ENCODE results near the gene DNAI1. TPM values are rescaled to one million over a fixed set of nuclear protein-coding genes. Genes with fewer than 3 reads are reported as not detected.

The DNAI1 gene
- total and polyA plus RNA-seq, 10 of the 15 experiments (the other 5 are each of a cell fraction or from before 2014, with no cell fraction given), result not detected

DNA sequence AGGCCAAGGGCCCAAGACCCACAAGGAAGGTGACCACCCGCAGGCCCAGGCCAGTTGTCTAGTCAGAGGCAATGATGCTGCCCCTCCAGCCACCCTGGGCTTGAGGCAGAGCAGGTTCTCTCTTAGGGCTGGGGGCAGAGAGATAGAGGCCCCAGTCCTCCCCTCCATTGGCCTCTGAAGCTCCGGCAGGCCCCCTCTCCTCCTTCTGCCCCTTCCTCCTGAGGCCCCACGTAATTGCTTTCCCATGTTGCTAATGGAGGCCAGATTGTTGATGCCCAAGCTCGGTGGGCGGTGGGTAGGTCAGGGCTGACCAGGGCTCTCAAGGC, 90.8 kb downstream of the DNAI1 start (continued):
- TF ChIP-seq, protein P1, sequence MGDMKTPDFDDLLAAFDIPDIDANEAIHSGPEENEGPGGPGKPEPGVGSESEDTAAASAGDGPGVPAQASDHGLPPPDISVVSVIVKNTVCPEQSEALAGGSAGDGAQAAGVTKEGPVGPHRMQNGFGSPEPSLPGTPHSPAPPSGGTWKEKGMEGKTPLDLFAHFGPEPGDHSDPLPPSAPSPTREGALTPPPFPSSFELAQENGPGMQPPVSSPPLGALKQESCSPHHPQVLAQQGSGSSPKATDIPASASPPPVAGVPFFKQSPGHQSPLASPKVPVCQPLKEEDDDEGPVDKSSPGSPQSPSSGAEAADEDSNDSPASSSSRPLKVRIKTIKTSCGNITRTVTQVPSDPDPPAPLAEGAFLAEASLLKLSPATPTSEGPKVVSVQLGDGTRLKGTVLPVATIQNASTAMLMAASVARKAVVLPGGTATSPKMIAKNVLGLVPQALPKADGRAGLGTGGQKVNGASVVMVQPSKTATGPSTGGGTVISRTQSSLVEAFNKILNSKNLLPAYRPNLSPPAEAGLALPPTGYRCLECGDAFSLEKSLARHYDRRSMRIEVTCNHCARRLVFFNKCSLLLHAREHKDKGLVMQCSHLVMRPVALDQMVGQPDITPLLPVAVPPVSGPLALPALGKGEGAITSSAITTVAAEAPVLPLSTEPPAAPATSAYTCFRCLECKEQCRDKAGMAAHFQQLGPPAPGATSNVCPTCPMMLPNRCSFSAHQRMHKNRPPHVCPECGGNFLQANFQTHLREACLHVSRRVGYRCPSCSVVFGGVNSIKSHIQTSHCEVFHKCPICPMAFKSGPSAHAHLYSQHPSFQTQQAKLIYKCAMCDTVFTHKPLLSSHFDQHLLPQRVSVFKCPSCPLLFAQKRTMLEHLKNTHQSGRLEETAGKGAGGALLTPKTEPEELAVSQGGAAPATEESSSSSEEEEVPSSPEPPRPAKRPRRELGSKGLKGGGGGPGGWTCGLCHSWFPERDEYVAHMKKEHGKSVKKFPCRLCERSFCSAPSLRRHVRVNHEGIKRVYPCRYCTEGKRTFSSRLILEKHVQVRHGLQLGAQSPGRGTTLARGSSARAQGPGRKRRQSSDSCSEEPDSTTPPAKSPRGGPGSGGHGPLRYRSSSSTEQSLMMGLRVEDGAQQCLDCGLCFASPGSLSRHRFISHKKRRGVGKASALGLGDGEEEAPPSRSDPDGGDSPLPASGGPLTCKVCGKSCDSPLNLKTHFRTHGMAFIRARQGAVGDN (IDR thresholded peaks at IDR 0.05), result no peak
- TF ChIP-seq SIX5 (IDR thresholded peaks at IDR 0.05; ENCODE audit: low read depth, low read length, severe bottlenecking), result no peak
- TF ChIP-seq TAF1 (IDR thresholded peaks at IDR 0.05; ENCODE audit: borderline replicate concordance, low read depth, low read length), result no peak
- TF ChIP-seq SMARCA5 (IDR thresholded peaks at IDR 0.05), result no peak
- no peak for TF ChIP-seq CBX3 (IDR thresholded peaks at IDR 0.05; ENCODE audit: borderline replicate concordance, low read depth)

DNA sequence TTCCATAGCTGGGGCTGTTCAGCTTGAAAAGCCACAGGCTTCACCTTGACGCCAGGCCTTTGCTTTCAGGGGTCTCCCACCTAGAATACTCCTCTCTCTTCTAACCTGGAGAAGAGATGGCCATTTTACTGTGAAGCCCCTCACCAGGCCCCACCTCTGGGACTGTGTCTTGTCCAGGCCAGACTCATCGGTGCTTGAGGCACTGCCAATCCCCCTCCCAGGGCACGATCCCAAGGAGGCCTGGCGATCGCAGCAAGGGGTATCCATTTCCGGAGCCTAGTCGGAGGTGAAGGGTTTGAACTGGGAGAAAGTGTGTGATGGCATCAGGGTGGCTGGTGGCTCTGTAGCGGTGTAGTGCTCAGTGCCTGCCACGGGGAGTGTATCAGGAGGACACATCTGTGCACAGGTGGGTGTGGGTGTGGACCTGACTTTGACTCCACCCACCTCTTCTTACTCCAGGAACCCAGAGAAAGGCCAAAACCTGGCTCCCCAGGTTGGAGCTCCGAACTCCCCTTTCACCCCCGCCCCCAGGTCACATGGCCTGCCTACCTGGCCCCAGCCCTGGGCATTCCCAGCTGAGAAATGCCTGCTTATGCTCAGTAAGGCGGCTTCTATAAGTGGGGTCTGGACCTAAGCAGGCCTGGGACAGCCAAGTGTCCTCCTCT, 91.5 kb downstream of the DNAI1 start:
- Histone ChIP-seq H2AFZ (ENCODE audit: control insufficient read depth, low read depth, low read length) (no peak overlapping the region), H3K4me3 (no peak overlapping the region), H3K4me2 (ENCODE audit: control insufficient read depth, insufficient read depth) (no peak overlapping the region), H4K20me1 (ENCODE audit: control insufficient read depth, insufficient read depth) (peaks cover 8% of the 10 kb centered on the region; the same call in 1 of the 2 replicates), H3K27me3 (replicated peaks in 1 of 2; ENCODE audit: control insufficient read depth in 2 of 2, insufficient read depth in 2 of 2, low read length in 1 of 2) (peaks cover 2 to 5% of the 10 kb centered on the region in 2 experiments; a peak in 3 of 4 replicates), H3K79me2 (ENCODE audit: control insufficient read depth, insufficient read depth, low read length) (no peaks in the 10 kb centered on the region), H3K4me1 (ENCODE audit: control insufficient read depth, insufficient read depth, low read length) (no peaks in the 10 kb centered on the region), H3K9ac (ENCODE audit: control insufficient read depth, insufficient read depth, low read length) (no peak overlapping the region), H3K9me3 (replicated peaks; ENCODE audit: control insufficient read depth, insufficient read depth, low read length) (no peaks in the 10 kb centered on the region), H3K27ac (ENCODE audit: control insufficient read depth, insufficient read depth) (no peak overlapping the region), H3K36me3 (ENCODE audit: control insufficient read depth in 2 of 2, insufficient read depth in 2 of 2, low read length in 1 of 2) (no peaks in the 10 kb centered on the region)
- CTCF ChIA-PET, result interaction anchor here (3.1 kb wide), 1 partner anchor 84 kb away, joined by 15 read pairs; no protein-coding TSS in a partner anchor
- POLR2A ChIA-PET, result no interaction called here
- FAIRE-seq (no peak), DNase-seq (ENCODE audit: low read depth, low spot score) (no peak), ATAC-seq (no peak)
- 40% methylated on average over 12 of the region's 12 CpGs for WGBS (ENCODE audit: insufficient coverage, insufficient replicate concordance, low lambda C conversion rate, missing lambda C conversion rate)
- TF ChIP-seq GABPA (IDR thresholded peaks at IDR 0.05; ENCODE audit: low read depth), result no peak
- TF ChIP-seq, protein P2, sequence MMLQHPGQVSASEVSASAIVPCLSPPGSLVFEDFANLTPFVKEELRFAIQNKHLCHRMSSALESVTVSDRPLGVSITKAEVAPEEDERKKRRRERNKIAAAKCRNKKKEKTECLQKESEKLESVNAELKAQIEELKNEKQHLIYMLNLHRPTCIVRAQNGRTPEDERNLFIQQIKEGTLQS (IDR thresholded peaks at IDR 0.05; ENCODE audit: borderline replicate concordance, extremely low read depth, low read depth, low read length), result no peak
- TF ChIP-seq MXI1 (IDR thresholded peaks at IDR 0.05; ENCODE audit: low read depth, low read length), result no peak
- no peak for TF ChIP-seq WRNIP1 (IDR thresholded peaks at IDR 0.05; ENCODE audit: borderline replicate concordance, low read depth, low read length)
- TF ChIP-seq BACH1 (IDR thresholded peaks at IDR 0.05; ENCODE audit: borderline replicate concordance), result no peak
- no peak for TF ChIP-seq RBBP5 (conservative IDR thresholded peaks at IDR 0.05)
- no peak for TF ChIP-seq RELA (IDR thresholded peaks at IDR 0.05; ENCODE audit: borderline replicate concordance, partially characterized antibody)
- TF ChIP-seq CEBPB (IDR thresholded peaks at IDR 0.05; ENCODE audit: borderline replicate concordance in 1 of 2, low read depth in 2 of 2, low read length in 2 of 2), result no peak
- intact Hi-C loops (cut with micrococcal nuclease; ENCODE audit: unreplicated experiment), result no loop called here
- no TSS peak for BruUV-seq (replicated peaks)
- SMC1A ChIA-PET (ENCODE audit: uncharacterized antibody, unreplicated experiment), result no interaction called here
- RAD21 ChIA-PET (ENCODE audit: unreplicated experiment), result no interaction called here
- in situ Hi-C loops (cut with MboI), result no loop called here

Data from GM12878 (cell line).